Measurements from ENCODE around the gene MC4R.
"Not testable (repeated sequence)": the region's sequence is repeated elsewhere in the genome, so short reads cannot be mapped to it uniquely, and the experiment has no call there.

Gene MC4R

GRCh38 chr18:60372596-60372995 is at the start of gene MC4R:
Gene MC4R, minus strand, starts transcription at chr18:60372775. Its CDS starts 426 bp downstream, at chr18:60372349.
- no peak for DNase-seq (ENCODE audit: low read depth in 3 of 3)

- DNase-seq (ENCODE audit: low read depth in 3 of 3), result not testable (repeated sequence)
Measured at GRCh38 chr18:60422306-60422705, 49.7 kb upstream of the MC4R start.

- DNase-seq (ENCODE audit: low read depth in 3 of 3), result no peak
Measured at GRCh38 chr18:60421356-60422118, 49.0 kb upstream of the MC4R start.

GRCh38 chr18:60417946-60418345 is 45.4 kb upstream of the MC4R start:
- no peak for DNase-seq (ENCODE audit: low read depth in 3 of 3)

GRCh38 chr18:60413944-60414547 is 41.5 kb upstream of the MC4R start:
- DNase-seq (ENCODE audit: low read depth in 3 of 3), result no peak

GRCh38 chr18:60411715-60412114 is 39.1 kb upstream of the MC4R start:
- no peak for DNase-seq (ENCODE audit: low read depth in 3 of 3)

GRCh38 chr18:60406721-60407120 is 34.1 kb upstream of the MC4R start:
- DNase-seq (ENCODE audit: low read depth in 3 of 3), result no peak

- no peak for DNase-seq (ENCODE audit: low read depth in 3 of 3)
Measured at GRCh38 chr18:60404486-60405085, 32.0 kb upstream of the MC4R start.

- no peak for DNase-seq (ENCODE audit: low read depth in 3 of 3)
Measured at GRCh38 chr18:60401346-60401745, 28.8 kb upstream of the MC4R start.

- DNase-seq (ENCODE audit: low read depth in 3 of 3), result no peak
Measured at GRCh38 chr18:60391571-60392226, 19.1 kb upstream of the MC4R start.

GRCh38 chr18:60389314-60389713 is 16.7 kb upstream of the MC4R start:
- no peak for DNase-seq (ENCODE audit: low read depth in 3 of 3)

- DNase-seq (ENCODE audit: low read depth in 3 of 3), result no peak
Measured at GRCh38 chr18:60385693-60386092, 13.1 kb upstream of the MC4R start.

GRCh38 chr18:60383893-60384292 is 11.3 kb upstream of the MC4R start:
- DNase-seq (ENCODE audit: low read depth in 3 of 3), result no peak

- DNase-seq (ENCODE audit: low read depth in 3 of 3), result no peak
Measured at GRCh38 chr18:60377778-60378469, 5.3 kb upstream of the MC4R start.

- no peak for DNase-seq (ENCODE audit: low read depth in 3 of 3)
Measured at GRCh38 chr18:60372132-60372531, 443 bp downstream of the MC4R start.

- no peak for DNase-seq (ENCODE audit: low read depth in 3 of 3)
Measured at GRCh38 chr18:60358516-60358915, 14.1 kb downstream of the MC4R start.

- DNase-seq (ENCODE audit: low read depth in 3 of 3), result no peak
Measured at GRCh38 chr18:60350941-60351340, 21.6 kb downstream of the MC4R start.

GRCh38 chr18:60350150-60350549 is 22.4 kb downstream of the MC4R start:
- no peak for DNase-seq (ENCODE audit: low read depth in 3 of 3)

GRCh38 chr18:60347526-60348045 is 25.0 kb downstream of the MC4R start:
- DNase-seq (ENCODE audit: low read depth in 3 of 3), result no peak

GRCh38 chr18:60339018-60339417 is 33.6 kb downstream of the MC4R start:
- no peak for DNase-seq (ENCODE audit: low read depth in 3 of 3)

- no peak for DNase-seq (ENCODE audit: low read depth in 3 of 3)
Measured at GRCh38 chr18:60331890-60332289, 40.7 kb downstream of the MC4R start.

- DNase-seq (ENCODE audit: low read depth in 3 of 3), result no peak
Measured at GRCh38 chr18:60329131-60329530, 43.4 kb downstream of the MC4R start.
